GM12878 (cell line): ENCODE measurements around the gene THOC6.

ENCODE experiments used
- CREB1 ChIP-seq: IDR thresholded peaks from 2 replicates; pipeline ENCODE4 v1.6.1; 2012; ENCODE audit warnings: low read depth, mild to moderate bottlenecking, inconsistent platforms
- GATAD2B ChIP-seq: fragments of 450-650 bp; conservative IDR thresholded peaks from 2 replicates; pipeline ENCODE4 v1.6.1; 2017; ENCODE audit warnings: low read depth, mild to moderate bottlenecking, moderate library complexity
- JUNB ChIP-seq: IDR thresholded peaks from 2 replicates; pipeline ENCODE4 v1.6.1; 2016; ENCODE audit warnings: antibody characterized with exemption, mild to moderate bottlenecking
- MTA3 ChIP-seq: IDR thresholded peaks from 2 replicates; pipeline ENCODE4 v1.6.1; 2012; ENCODE audit warnings: low read length, inconsistent platforms, borderline replicate concordance
- MYC ChIP-seq: IDR thresholded peaks from 2 replicates; pipeline ENCODE4 v1.6.1; 2011; ENCODE audit warnings: mild to moderate bottlenecking, low read length, moderate library complexity, inconsistent platforms; ENCODE audit not compliant: insufficient read depth, insufficient replicate concordance, insufficient read length, severe bottlenecking
- PML ChIP-seq: IDR thresholded peaks from 2 replicates; pipeline ENCODE4 v1.6.1; 2012; ENCODE audit warnings: low read length, inconsistent platforms
- POLR2A ChIP-seq: IDR thresholded peaks from 2 replicates; pipeline ENCODE4 v1.6.1; 2011; ENCODE audit warnings: low read depth, mild to moderate bottlenecking, low read length
- SUZ12 ChIP-seq: fragments of 200-600 bp; sonication (generic); IDR thresholded peaks from one replicate; pipeline ENCODE4 v1.6.1; 2018; ENCODE audit warnings: antibody characterized with exemption, mild to moderate bottlenecking; ENCODE audit not compliant: unreplicated experiment
- YY1 ChIP-seq: IDR thresholded peaks from 2 replicates; pipeline ENCODE4 v1.6.1; 2011; ENCODE audit warnings: low read depth, mild to moderate bottlenecking, low read length
- TF ChIP-seq, protein P1 (sequence below): IDR thresholded peaks from 2 replicates; pipeline ENCODE4 v1.6.1; 2012; ENCODE audit warnings: low read depth, low read length, improper control_type of control experiment
- TF ChIP-seq, protein P2 (sequence below): fragments of 450-650 bp; IDR thresholded peaks from 2 replicates; pipeline ENCODE4 v1.6.1; 2017; ENCODE audit warnings: antibody characterized with exemption, mild to moderate bottlenecking, moderate library complexity
- TF ChIP-seq, protein P3 (sequence below), 3 experiments: IDR thresholded peaks in 2 of 3; conservative IDR thresholded peaks in 1 of 3; 2 replicates each; pipeline ENCODE4 v1.5.1; 2011; ENCODE audit warnings: low read depth in 3 of 3, low read length in 3 of 3, mild to moderate bottlenecking in 3 of 3, control low read depth in 2 of 3, moderate library complexity in 2 of 3, inconsistent platforms in 1 of 3, mixed read lengths in 1 of 3; ENCODE audit not compliant: control insufficient read depth in 2 of 3, insufficient read depth in 1 of 3; ENCODE audit errors: extremely low read depth in 1 of 3
- TF ChIP-seq, protein P4 (sequence below): IDR thresholded peaks from 2 replicates; pipeline ENCODE4 v1.6.1; 2011; ENCODE audit warnings: low read depth, mild to moderate bottlenecking, low read length, moderate library complexity, borderline replicate concordance; ENCODE audit errors: extremely low read depth

DNA sequence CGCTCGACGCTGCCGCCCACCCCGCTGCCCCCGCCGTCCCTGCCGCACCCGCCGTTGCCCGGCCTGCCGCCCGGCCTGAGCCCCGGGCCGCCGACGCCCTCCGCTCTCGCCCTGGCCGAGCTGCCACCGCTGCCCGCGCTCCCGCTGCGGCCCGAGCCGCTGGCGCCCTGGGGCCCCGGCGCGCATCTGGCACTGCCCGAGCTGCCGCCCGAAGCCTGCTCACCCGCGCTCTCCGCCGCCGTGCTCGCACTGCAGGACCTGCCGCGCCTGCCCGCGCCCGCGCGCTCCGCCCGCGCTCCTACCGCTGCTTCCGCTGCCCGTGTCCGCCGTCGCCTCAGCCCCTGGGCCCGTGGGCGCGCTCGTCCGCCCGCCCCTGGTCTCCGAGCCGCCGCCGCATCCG is 19.5 kb upstream of the THOC6 start:
- TF ChIP-seq, protein P1, sequence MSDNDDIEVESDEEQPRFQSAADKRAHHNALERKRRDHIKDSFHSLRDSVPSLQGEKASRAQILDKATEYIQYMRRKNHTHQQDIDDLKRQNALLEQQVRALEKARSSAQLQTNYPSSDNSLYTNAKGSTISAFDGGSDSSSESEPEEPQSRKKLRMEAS, result no peak
- TF ChIP-seq, protein P2, sequence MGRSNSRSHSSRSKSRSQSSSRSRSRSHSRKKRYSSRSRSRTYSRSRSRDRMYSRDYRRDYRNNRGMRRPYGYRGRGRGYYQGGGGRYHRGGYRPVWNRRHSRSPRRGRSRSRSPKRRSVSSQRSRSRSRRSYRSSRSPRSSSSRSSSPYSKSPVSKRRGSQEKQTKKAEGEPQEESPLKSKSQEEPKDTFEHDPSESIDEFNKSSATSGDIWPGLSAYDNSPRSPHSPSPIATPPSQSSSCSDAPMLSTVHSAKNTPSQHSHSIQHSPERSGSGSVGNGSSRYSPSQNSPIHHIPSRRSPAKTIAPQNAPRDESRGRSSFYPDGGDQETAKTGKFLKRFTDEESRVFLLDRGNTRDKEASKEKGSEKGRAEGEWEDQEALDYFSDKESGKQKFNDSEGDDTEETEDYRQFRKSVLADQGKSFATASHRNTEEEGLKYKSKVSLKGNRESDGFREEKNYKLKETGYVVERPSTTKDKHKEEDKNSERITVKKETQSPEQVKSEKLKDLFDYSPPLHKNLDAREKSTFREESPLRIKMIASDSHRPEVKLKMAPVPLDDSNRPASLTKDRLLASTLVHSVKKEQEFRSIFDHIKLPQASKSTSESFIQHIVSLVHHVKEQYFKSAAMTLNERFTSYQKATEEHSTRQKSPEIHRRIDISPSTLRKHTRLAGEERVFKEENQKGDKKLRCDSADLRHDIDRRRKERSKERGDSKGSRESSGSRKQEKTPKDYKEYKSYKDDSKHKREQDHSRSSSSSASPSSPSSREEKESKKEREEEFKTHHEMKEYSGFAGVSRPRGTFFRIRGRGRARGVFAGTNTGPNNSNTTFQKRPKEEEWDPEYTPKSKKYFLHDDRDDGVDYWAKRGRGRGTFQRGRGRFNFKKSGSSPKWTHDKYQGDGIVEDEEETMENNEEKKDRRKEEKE, result no peak
- TF ChIP-seq POLR2A (no peak), MYC (no peak), YY1 (no peak), SUZ12 (no peak), GATAD2B (no peak), PML (no peak), JUNB (no peak), CREB1 (no peak), MTA3 (no peak)
- TF ChIP-seq, protein P3, sequence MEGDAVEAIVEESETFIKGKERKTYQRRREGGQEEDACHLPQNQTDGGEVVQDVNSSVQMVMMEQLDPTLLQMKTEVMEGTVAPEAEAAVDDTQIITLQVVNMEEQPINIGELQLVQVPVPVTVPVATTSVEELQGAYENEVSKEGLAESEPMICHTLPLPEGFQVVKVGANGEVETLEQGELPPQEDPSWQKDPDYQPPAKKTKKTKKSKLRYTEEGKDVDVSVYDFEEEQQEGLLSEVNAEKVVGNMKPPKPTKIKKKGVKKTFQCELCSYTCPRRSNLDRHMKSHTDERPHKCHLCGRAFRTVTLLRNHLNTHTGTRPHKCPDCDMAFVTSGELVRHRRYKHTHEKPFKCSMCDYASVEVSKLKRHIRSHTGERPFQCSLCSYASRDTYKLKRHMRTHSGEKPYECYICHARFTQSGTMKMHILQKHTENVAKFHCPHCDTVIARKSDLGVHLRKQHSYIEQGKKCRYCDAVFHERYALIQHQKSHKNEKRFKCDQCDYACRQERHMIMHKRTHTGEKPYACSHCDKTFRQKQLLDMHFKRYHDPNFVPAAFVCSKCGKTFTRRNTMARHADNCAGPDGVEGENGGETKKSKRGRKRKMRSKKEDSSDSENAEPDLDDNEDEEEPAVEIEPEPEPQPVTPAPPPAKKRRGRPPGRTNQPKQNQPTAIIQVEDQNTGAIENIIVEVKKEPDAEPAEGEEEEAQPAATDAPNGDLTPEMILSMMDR (IDR thresholded peaks at IDR 0.05 in 2 of 3, conservative IDR thresholded peaks at IDR 0.05 in 1 of 3; ENCODE audit: control insufficient read depth in 2 of 3, extremely low read depth in 1 of 3, insufficient read depth in 1 of 3, low read depth in 3 of 3, low read length in 3 of 3), result no peak
- TF ChIP-seq, protein P4, sequence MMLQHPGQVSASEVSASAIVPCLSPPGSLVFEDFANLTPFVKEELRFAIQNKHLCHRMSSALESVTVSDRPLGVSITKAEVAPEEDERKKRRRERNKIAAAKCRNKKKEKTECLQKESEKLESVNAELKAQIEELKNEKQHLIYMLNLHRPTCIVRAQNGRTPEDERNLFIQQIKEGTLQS, result no peak
